Measurements from ENCODE around the gene ZNF516. TPM values are rescaled to one million over a fixed set of nuclear protein-coding genes. Genes with fewer than 3 reads are reported as not detected.
A peak's percentile ranks its signal among the peaks of the same experiment; 100 is the strongest.

Gene ZNF516
- total and polyA plus RNA-seq, 7 experiments from 2014 or later, result 1.9 to 60.4 (median 21.7) TPM

GRCh38 chr18:76467371-76468190 is 27.5 kb downstream of the ZNF516 start:
- intact Hi-C loops (cut with micrococcal nuclease), result loop anchor here in 1 of 2 donors (2.0 kb wide), 1 partner anchor 25 kb away; no protein-coding TSS in a partner anchor
- DNase-seq, result peak in 1 of 9 donors; percentile 9
- H3K4me3 Mint-ChIP-seq, result peak overlapping the region; percentile 65 to 84 (median 73)
- H3K27ac Mint-ChIP-seq, result peak overlapping the region in 8 of 9 donors; percentile 63 to 90 (median 84)
- H3K4me1 ChIP-seq (ENCODE audit: control insufficient read depth in 2 of 2, insufficient read depth in 2 of 2, low read length in 2 of 2), result peaks cover 0 to 19% of the 10 kb centered on the region in 2 donors
- no peaks in the 10 kb centered on the region for H3K36me3 ChIP-seq (ENCODE audit: control insufficient read depth in 2 of 3, insufficient read depth in 3 of 3, low read length in 3 of 3)
- peaks cover 0 to 2% (median 0%) of the 10 kb centered on the region in 5 donors for H3K27me3 Mint-ChIP-seq
- peak overlapping the region; percentile 38 for H3K27ac ChIP-seq (ENCODE audit: low read depth, low read length)
- POLR2A ChIA-PET, result no interaction called here
- H3K4me3 ChIP-seq (ENCODE audit: low read length), result no peak overlapping the region
- H3K27me3 ChIP-seq (ENCODE audit: control insufficient read depth in 2 of 2, insufficient read depth in 2 of 2, low read length in 2 of 2), result no peaks in the 10 kb centered on the region
- peaks cover 0 to 8% (median 0%) of the 10 kb centered on the region in 5 donors for H3K36me3 Mint-ChIP-seq
- peak; percentile 43 for ATAC-seq
- H3K9me3 Mint-ChIP-seq, result no peaks in the 10 kb centered on the region
- peaks cover 15 to 64% (median 54%) of the 10 kb centered on the region in 7 donors for H3K4me1 Mint-ChIP-seq
- H3K9me3 ChIP-seq (ENCODE audit: control insufficient read depth in 2 of 3, low read length in 3 of 3), result no peaks in the 10 kb centered on the region
- CTCF ChIA-PET, result no interaction called here

- intact Hi-C loops (cut with micrococcal nuclease), result loop anchor here in 1 of 2 donors (2.0 kb wide), 1 partner anchor 26 kb away; no protein-coding TSS in a partner anchor
- Histone ChIP-seq H3K4me1 (ENCODE audit: control insufficient read depth in 2 of 2, insufficient read depth in 2 of 2, low read length in 2 of 2) (peaks cover 0 to 19% of the 10 kb centered on the region in 2 donors), H3K4me3 (ENCODE audit: low read length) (no peak overlapping the region), H3K27me3 (ENCODE audit: control insufficient read depth in 2 of 2, insufficient read depth in 2 of 2, low read length in 2 of 2) (no peaks in the 10 kb centered on the region), H3K36me3 (ENCODE audit: control insufficient read depth in 2 of 3, insufficient read depth in 3 of 3, low read length in 3 of 3) (no peaks in the 10 kb centered on the region), H3K9me3 (ENCODE audit: control insufficient read depth in 2 of 3, low read length in 3 of 3) (no peaks in the 10 kb centered on the region), H3K27ac (ENCODE audit: low read depth, low read length) (no peak overlapping the region)
- peak; percentile 54 for ATAC-seq
- Mint-ChIP-seq H3K4me3 (peak overlapping the region in 8 of 10 donors; percentile 22 to 73 (median 56)), H3K4me1 (peaks cover 15 to 55% (median 45%) of the 10 kb centered on the region in 7 donors), H3K27ac (peak overlapping the region in 8 of 9 donors; percentile 64 to 90 (median 88)), H3K9me3 (no peaks in the 10 kb centered on the region), H3K27me3 (no peaks in the 10 kb centered on the region), H3K36me3 (peaks cover 0 to 9% (median 0%) of the 10 kb centered on the region in 5 donors)
- POLR2A ChIA-PET, result no interaction called here
- CTCF ChIA-PET, result no interaction called here
- no peak for DNase-seq
These were observed 28.5 kb downstream of the ZNF516 start for GRCh38 chr18:76466410-76466991.

GRCh38 chr18:76465630-76466409 is 29.2 kb downstream of the ZNF516 start:
- Mint-ChIP-seq H3K4me1 (peaks cover 15 to 51% (median 41%) of the 10 kb centered on the region in 7 donors), H3K4me3 (peak overlapping the region in 3 of 10 donors; percentile 26 to 73 (median 44)), H3K36me3 (peaks cover 0 to 13% (median 0%) of the 10 kb centered on the region in 5 donors), H3K27me3 (no peaks in the 10 kb centered on the region), H3K27ac (peak overlapping the region in 7 of 9 donors; percentile 12 to 88 (median 77)), H3K9me3 (no peaks in the 10 kb centered on the region)
- Histone ChIP-seq H3K36me3 (ENCODE audit: control insufficient read depth in 2 of 3, insufficient read depth in 3 of 3, low read length in 3 of 3) (no peaks in the 10 kb centered on the region), H3K9me3 (ENCODE audit: control insufficient read depth in 2 of 3, low read length in 3 of 3) (no peaks in the 10 kb centered on the region), H3K4me3 (ENCODE audit: low read length) (no peak overlapping the region), H3K27ac (ENCODE audit: low read depth, low read length) (no peak overlapping the region), H3K4me1 (ENCODE audit: control insufficient read depth in 2 of 2, insufficient read depth in 2 of 2, low read length in 2 of 2) (peaks cover 0 to 19% of the 10 kb centered on the region in 2 donors), H3K27me3 (ENCODE audit: control insufficient read depth in 2 of 2, insufficient read depth in 2 of 2, low read length in 2 of 2) (no peaks in the 10 kb centered on the region)
- ChIA-PET CTCF (no interaction called here), POLR2A (no interaction called here)
- intact Hi-C loops (cut with micrococcal nuclease), result loop anchor here in 1 of 2 donors (2.0 kb wide), 1 partner anchor 27 kb away; no protein-coding TSS in a partner anchor
- DNase-seq (no peak), ATAC-seq (no peak)

- peaks cover 15 to 48% (median 41%) of the 10 kb centered on the region in 7 donors for H3K4me1 Mint-ChIP-seq
- ATAC-seq (no peak), DNase-seq (no peak)
- Histone ChIP-seq H3K36me3 (ENCODE audit: control insufficient read depth in 2 of 3, insufficient read depth in 3 of 3, low read length in 3 of 3) (peaks cover 0 to 3% (median 2%) of the 10 kb centered on the region in 3 experiments), H3K4me3 (ENCODE audit: low read length) (no peak overlapping the region), H3K9me3 (ENCODE audit: control insufficient read depth in 2 of 3, low read length in 3 of 3) (no peaks in the 10 kb centered on the region), H3K4me1 (ENCODE audit: control insufficient read depth in 2 of 2, insufficient read depth in 2 of 2, low read length in 2 of 2) (peaks cover 0 to 19% of the 10 kb centered on the region in 2 donors), H3K27ac (ENCODE audit: low read depth, low read length) (no peak overlapping the region), H3K27me3 (ENCODE audit: control insufficient read depth in 2 of 2, insufficient read depth in 2 of 2, low read length in 2 of 2) (no peaks in the 10 kb centered on the region)
- peaks cover 0 to 21% (median 0%) of the 10 kb centered on the region in 5 donors for H3K36me3 Mint-ChIP-seq
- H3K27ac Mint-ChIP-seq, result peak overlapping the region in 5 of 9 donors; percentile 12 to 86 (median 74)
- H3K9me3 Mint-ChIP-seq, result no peaks in the 10 kb centered on the region
- intact Hi-C loops (cut with micrococcal nuclease), result no loop called here
- H3K27me3 Mint-ChIP-seq, result no peaks in the 10 kb centered on the region
- H3K4me3 Mint-ChIP-seq, result no peak overlapping the region
- POLR2A ChIA-PET, result no interaction called here
- CTCF ChIA-PET, result no interaction called here
These were observed 30.5 kb downstream of the ZNF516 start for GRCh38 chr18:76464281-76465259.

GRCh38 chr18:76463872-76464271 is 31.2 kb downstream of the ZNF516 start:
- Histone ChIP-seq H3K27me3 (ENCODE audit: control insufficient read depth in 2 of 2, insufficient read depth in 2 of 2, low read length in 2 of 2) (no peaks in the 10 kb centered on the region), H3K27ac (ENCODE audit: low read depth, low read length) (no peak overlapping the region), H3K9me3 (ENCODE audit: control insufficient read depth in 2 of 3, low read length in 3 of 3) (no peaks in the 10 kb centered on the region), H3K4me1 (ENCODE audit: control insufficient read depth in 2 of 2, insufficient read depth in 2 of 2, low read length in 2 of 2) (peaks cover 0 to 19% of the 10 kb centered on the region in 2 donors), H3K4me3 (ENCODE audit: low read length) (no peak overlapping the region), H3K36me3 (ENCODE audit: control insufficient read depth in 2 of 3, insufficient read depth in 3 of 3, low read length in 3 of 3) (peaks cover 0 to 9% (median 3%) of the 10 kb centered on the region in 3 experiments)
- H3K4me1 Mint-ChIP-seq, result peaks cover 14 to 46% (median 36%) of the 10 kb centered on the region in 7 donors
- ATAC-seq (no peak), DNase-seq (no peak)
- intact Hi-C loops (cut with micrococcal nuclease), result no loop called here
- no peaks in the 10 kb centered on the region for H3K9me3 Mint-ChIP-seq
- CTCF ChIA-PET, result no interaction called here
- POLR2A ChIA-PET, result no interaction called here
- H3K27me3 Mint-ChIP-seq, result no peaks in the 10 kb centered on the region
- H3K27ac Mint-ChIP-seq, result no peak overlapping the region
- H3K4me3 Mint-ChIP-seq, result no peak overlapping the region
- H3K36me3 Mint-ChIP-seq, result peaks cover 0 to 28% (median 0%) of the 10 kb centered on the region in 5 donors

Measured in naive thymus-derived CD4-positive, alpha-beta T cell (primary cell).